ENCODE data around the gene TIMM10.

Gene TIMM10

DNA sequence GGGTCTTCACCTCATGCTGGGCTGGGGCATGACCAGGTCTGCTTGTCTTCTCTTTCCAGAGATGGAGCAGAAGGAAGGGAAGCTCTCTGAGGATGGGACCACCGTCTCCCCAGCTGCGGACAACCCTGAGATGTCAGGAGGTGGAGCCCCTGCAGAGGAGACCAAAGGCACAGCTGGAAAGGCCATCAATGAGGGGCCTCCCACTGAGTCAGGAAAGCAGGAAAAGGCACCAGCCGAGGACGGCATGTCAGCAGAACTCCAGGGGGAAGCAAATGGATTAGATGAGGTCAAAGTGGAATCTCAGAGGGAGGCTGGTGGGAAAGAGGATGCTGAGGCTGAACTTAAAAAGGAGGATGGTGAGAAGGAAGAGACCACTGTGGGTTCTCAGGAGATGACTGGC, 12.0 kb upstream of the TIMM10 start:
- H3K27me3 ChIP-seq (ENCODE audit: insufficient read depth, poor library complexity, severe bottlenecking): no peaks in the 10 kb centered on the region
- no peak for DNase-seq (ENCODE audit: low read depth in 1 of 2, low spot score in 1 of 2)
- no peak for TF ChIP-seq GABPA (IDR thresholded peaks at IDR 0.05; ENCODE audit: low read depth)
- no peak for TF ChIP-seq POLR2AphosphoS5 (IDR thresholded peaks at IDR 0.05; ENCODE audit: low read depth)
- TF ChIP-seq REST (IDR thresholded peaks at IDR 0.05; ENCODE audit: insufficient replicate concordance, low read depth): no peak
- TF ChIP-seq, protein P1, sequence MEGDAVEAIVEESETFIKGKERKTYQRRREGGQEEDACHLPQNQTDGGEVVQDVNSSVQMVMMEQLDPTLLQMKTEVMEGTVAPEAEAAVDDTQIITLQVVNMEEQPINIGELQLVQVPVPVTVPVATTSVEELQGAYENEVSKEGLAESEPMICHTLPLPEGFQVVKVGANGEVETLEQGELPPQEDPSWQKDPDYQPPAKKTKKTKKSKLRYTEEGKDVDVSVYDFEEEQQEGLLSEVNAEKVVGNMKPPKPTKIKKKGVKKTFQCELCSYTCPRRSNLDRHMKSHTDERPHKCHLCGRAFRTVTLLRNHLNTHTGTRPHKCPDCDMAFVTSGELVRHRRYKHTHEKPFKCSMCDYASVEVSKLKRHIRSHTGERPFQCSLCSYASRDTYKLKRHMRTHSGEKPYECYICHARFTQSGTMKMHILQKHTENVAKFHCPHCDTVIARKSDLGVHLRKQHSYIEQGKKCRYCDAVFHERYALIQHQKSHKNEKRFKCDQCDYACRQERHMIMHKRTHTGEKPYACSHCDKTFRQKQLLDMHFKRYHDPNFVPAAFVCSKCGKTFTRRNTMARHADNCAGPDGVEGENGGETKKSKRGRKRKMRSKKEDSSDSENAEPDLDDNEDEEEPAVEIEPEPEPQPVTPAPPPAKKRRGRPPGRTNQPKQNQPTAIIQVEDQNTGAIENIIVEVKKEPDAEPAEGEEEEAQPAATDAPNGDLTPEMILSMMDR (IDR thresholded peaks at IDR 0.05; ENCODE audit: insufficient read depth, low read length): no peak
- H3K4me3 ChIP-seq (replicated peaks; ENCODE audit: insufficient read depth, low read length): no peak overlapping the region
- H3K27ac ChIP-seq (replicated peaks): no peak overlapping the region

GRCh38 chr11:57541169-57541568, 10.6 kb upstream of the TIMM10 start:
- Histone ChIP-seq H3K27ac (replicated peaks) (no peak overlapping the region), H3K27me3 (ENCODE audit: insufficient read depth, poor library complexity, severe bottlenecking) (no peaks in the 10 kb centered on the region), H3K4me3 (replicated peaks; ENCODE audit: insufficient read depth, low read length) (no peak overlapping the region)
- TF ChIP-seq, protein P1 (IDR thresholded peaks at IDR 0.05; ENCODE audit: insufficient read depth, low read length): no peak
- no peak for DNase-seq (ENCODE audit: low read depth in 1 of 2, low spot score in 1 of 2)

- H3K4me3 ChIP-seq (replicated peaks; ENCODE audit: insufficient read depth, low read length): no peak overlapping the region
Measured at GRCh38 chr11:57539342-57539741, 8.8 kb upstream of the TIMM10 start.

More at GRCh38 chr11:57539342-57539741, 8.8 kb upstream of the TIMM10 start:
- TF ChIP-seq, protein P1 (IDR thresholded peaks at IDR 0.05; ENCODE audit: insufficient read depth, low read length): no peak
- no peak for TF ChIP-seq GABPA (IDR thresholded peaks at IDR 0.05; ENCODE audit: low read depth)
- no peak for TF ChIP-seq POLR2AphosphoS5 (IDR thresholded peaks at IDR 0.05; ENCODE audit: low read depth)
- TF ChIP-seq SPI1 (IDR thresholded peaks at IDR 0.05; ENCODE audit: borderline replicate concordance, low read depth): no peak
- no peak for TF ChIP-seq REST (IDR thresholded peaks at IDR 0.05; ENCODE audit: insufficient replicate concordance, low read depth)
- H3K27ac ChIP-seq (replicated peaks): no peak overlapping the region
- H3K27me3 ChIP-seq (ENCODE audit: insufficient read depth, poor library complexity, severe bottlenecking): no peaks in the 10 kb centered on the region
- DNase-seq (ENCODE audit: low read depth in 1 of 2, low spot score in 1 of 2): no peak

All from HL-60 (cell line).